Measurements from ENCODE around the gene ANKRD20A1.
"Not testable (repeated sequence)": the region's sequence is repeated elsewhere in the genome, so short reads cannot be mapped to it uniquely, and the experiment has no call there.

ANKRD20A1 gene

DNA sequence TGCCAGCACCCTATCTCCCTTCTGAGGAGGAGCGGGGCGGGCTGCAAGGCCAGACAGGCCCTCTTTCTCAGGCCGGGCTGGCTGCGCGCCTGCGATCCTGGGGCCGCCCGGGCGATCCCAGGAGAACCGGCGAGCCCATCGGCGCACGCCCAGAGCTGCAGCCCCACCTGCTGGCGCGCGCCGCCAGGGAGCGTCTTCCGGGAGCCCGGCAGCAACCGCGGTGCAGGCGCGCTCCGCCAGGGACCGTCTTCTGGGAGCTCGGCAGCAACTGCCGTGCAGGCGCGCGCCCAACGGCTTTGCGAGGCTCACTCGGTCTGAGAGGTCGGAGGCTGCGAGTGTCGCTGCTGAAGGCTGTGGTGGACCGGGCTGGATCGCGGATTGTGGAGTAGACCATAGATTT is at the start of gene ANKRD20A1:
Gene ANKRD20A1 (plus strand): TSS at position 61 of the 400 bp plus-strand sequence. CDS start 496 bp downstream, outside the sequence.
- DNase-seq (ENCODE audit: low read depth): not testable (repeated sequence)

DNA sequence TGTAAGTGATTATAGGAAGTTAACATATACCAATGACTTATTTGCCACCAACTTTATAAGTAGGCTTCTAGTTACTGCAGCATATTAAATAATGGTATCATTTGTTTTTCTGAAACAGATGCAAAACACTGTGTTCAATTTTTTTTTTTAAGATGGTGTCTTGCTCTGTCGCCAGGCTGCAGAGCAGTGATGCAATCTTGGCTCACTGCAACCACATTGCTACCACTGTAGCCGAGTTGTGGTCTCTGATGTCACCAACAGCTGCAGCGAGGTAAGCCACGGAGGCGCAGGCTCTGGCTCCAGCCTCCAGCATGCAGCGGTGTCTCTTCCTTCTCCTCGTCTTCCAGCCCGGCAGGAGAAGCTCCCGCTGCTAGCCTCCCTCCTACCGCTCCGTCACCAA is 26.6 kb upstream of the ANKRD20A1 start:
- not testable (repeated sequence) for DNase-seq (ENCODE audit: low read depth)
